GM10266 (cell line): Measurements from ENCODE around the gene DLGAP1.

ENCODE experiments used
- DNase-seq: peaks from one replicate; pipeline ENCODE4 v3.0.0; 2012; ENCODE audit errors: extremely low spot score
- TF ChIP-seq, protein P1 (sequence below): IDR thresholded peaks from 2 replicates; pipeline ENCODE4 v1.5.1; 2012; ENCODE audit warnings: mild to moderate bottlenecking, low read depth; ENCODE audit not compliant: control insufficient read depth, insufficient read depth; ENCODE audit errors: missing control alignments

The DLGAP1 gene

GRCh38 chr18:4246374-4246773 is 208.7 kb downstream of the DLGAP1 start:
- DNase-seq: no peak
- TF ChIP-seq, protein P1, sequence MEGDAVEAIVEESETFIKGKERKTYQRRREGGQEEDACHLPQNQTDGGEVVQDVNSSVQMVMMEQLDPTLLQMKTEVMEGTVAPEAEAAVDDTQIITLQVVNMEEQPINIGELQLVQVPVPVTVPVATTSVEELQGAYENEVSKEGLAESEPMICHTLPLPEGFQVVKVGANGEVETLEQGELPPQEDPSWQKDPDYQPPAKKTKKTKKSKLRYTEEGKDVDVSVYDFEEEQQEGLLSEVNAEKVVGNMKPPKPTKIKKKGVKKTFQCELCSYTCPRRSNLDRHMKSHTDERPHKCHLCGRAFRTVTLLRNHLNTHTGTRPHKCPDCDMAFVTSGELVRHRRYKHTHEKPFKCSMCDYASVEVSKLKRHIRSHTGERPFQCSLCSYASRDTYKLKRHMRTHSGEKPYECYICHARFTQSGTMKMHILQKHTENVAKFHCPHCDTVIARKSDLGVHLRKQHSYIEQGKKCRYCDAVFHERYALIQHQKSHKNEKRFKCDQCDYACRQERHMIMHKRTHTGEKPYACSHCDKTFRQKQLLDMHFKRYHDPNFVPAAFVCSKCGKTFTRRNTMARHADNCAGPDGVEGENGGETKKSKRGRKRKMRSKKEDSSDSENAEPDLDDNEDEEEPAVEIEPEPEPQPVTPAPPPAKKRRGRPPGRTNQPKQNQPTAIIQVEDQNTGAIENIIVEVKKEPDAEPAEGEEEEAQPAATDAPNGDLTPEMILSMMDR: no peak

- no peak for DNase-seq
- TF ChIP-seq, protein P1: no peak
Measured at GRCh38 chr18:4245456-4245855, 209.7 kb downstream of the DLGAP1 start.

DNA sequence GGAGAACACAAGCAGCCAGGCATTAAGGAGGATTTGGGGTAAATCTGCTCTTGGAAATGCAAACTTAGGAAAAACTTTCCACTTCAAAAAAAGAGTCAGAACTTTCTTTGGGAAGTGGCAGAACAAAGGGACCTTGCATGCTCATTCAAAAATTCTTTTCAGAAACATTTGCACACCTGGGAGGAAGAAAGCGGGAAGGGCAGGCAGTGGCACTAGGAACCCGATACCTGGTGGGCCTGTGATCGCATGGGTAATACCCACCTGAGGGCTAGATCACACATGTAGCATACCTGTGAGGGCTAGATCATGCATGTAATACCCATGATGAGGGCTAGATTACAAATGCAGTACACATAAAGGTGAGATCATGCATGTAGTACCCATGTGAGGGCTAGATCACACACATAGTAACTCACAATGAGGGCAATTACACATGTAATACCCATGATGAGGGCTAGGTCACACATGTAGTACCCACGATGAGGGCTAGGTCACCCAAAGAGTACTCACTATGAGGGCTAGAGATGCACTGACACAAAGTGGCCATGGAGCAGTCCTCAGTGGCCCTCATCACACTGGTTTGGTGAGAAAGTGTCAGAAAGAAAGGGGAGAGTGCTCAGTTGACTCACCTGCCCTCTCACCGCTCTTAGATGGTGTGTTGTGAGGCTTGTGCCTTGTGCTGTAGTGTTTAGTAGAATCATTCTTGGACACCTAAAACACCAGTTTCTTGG is 212.5 kb downstream of the DLGAP1 start:
- TF ChIP-seq, protein P1: no peak
- DNase-seq: no peak

DNA sequence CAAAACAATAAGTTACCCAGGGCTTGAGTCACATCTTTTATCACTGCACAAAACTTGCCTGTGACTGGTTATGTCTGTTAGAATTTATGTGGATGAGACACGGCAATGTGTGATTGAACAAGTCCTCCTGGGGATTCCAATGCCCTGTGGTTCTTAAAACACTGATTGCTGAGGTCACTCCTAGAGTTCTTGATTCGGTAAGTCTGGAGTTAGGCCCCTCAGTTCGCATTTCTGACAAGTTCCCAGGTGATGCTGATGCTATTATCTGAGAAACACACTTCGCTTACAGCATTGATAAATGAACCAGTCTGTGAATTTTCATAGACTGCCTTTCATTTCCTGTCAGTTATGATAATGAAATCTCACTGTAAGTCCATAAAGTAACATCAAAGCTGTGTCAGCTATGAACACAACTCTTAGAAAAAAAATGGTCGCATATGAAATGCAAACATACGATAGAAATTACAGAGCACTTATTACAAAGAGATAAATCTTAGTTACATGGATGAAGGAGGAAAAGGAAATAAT is 214.0 kb downstream of the DLGAP1 start:
- TF ChIP-seq, protein P1: no peak
- DNase-seq: no peak

- TF ChIP-seq, protein P1: no peak
- DNase-seq: no peak
Measured at GRCh38 chr18:4238966-4239365, 216.1 kb downstream of the DLGAP1 start.

DNA sequence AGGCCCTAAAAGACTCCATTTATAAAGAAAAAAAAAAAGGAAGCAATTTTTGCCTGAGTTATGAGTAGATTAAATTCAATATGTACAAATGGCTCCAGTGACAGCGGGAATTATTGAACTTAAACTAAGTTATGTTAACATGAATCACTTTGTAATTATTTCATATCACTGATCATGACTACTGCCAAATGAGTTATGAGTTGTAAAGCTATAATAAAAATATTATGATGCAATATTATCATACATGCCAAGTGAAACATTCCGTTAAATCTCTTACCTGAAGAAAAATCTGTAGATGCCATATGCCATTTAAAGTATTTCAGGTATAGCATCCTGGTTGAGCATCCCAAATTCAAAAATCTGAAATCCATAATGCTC is 217.5 kb downstream of the DLGAP1 start:
- TF ChIP-seq, protein P1: no peak

GRCh38 chr18:4236940-4237663 is 218.0 kb downstream of the DLGAP1 start:
- DNase-seq: no peak
- TF ChIP-seq, protein P1: no peak

More for the DNA sequence above, 217.5 kb downstream of the DLGAP1 start:
- no peak for DNase-seq
